HepG2 (cell line): Measurements from ENCODE around the gene STK39. TPM values are rescaled to one million over a fixed set of nuclear protein-coding genes. Genes with fewer than 3 reads are reported as not detected.

Experiments used
- ELF1 ChIP-seq: sonication (generic); formaldehyde crosslinking; IDR thresholded peaks from 2 replicates; pipeline ENCODE4 v1.4.0; 2020; ENCODE audit warnings: missing genetic modification reagents
- FOXP4 ChIP-seq: sonication (generic); formaldehyde crosslinking; IDR thresholded peaks from 2 replicates; pipeline ENCODE4 v1.4.0; 2020; ENCODE audit warnings: missing genetic modification reagents
- HNRNPUL1 ChIP-seq: fragments of 200-400 bp; formaldehyde crosslinking; IDR thresholded peaks from 2 replicates; pipeline ENCODE4 v1.6.1; 2017; ENCODE audit warnings: low read depth, mild to moderate bottlenecking, low read length, moderate library complexity
- HOXA7 ChIP-seq: sonication (generic); formaldehyde crosslinking; IDR thresholded peaks from 2 replicates; pipeline ENCODE4 v1.8.1; 2022; ENCODE audit warnings: mild to moderate bottlenecking, missing genetic modification reagents, moderate library complexity
- KDM3A ChIP-seq: IDR thresholded peaks from 2 replicates; pipeline ENCODE4 v1.6.1; 2018; ENCODE audit warnings: low read depth, missing compliant biosample characterization
- MAX ChIP-seq: IDR thresholded peaks from 2 replicates; pipeline ENCODE4 v1.6.1; 2012; ENCODE audit warnings: inconsistent platforms
- NFIB ChIP-seq: sonication (generic); formaldehyde crosslinking; IDR thresholded peaks from 2 replicates; pipeline ENCODE4 v1.9.0; 2021; ENCODE audit warnings: missing genetic modification reagents, mild to moderate bottlenecking, borderline replicate concordance
- PAX8 ChIP-seq: sonication (generic); formaldehyde crosslinking; IDR thresholded peaks from 2 replicates; pipeline ENCODE4 v1.8.0; 2022; ENCODE audit warnings: mild to moderate bottlenecking, missing genetic modification reagents, borderline replicate concordance
- PHB2 ChIP-seq: fragments of 450-650 bp; IDR thresholded peaks from 2 replicates; pipeline ENCODE4 v1.6.1; 2018; ENCODE audit not compliant: partially characterized antibody
- SMC3 ChIP-seq: IDR thresholded peaks from 2 replicates; pipeline ENCODE4 v1.6.1; 2011; ENCODE audit warnings: low read length, improper control_type of control experiment
- TCF12 ChIP-seq, 2 experiments: fragments of 450-650 bp in 1 of 2; sonication (generic) in 1 of 2; formaldehyde crosslinking in 1 of 2; IDR thresholded peaks; 2 replicates each; pipeline versions ENCODE4 v1.6.1 to v1.8.0; 2017 to 2022; ENCODE audit warnings: antibody characterized with exemption in 1 of 2, mild to moderate bottlenecking in 1 of 2, missing genetic modification reagents in 1 of 2, moderate library complexity in 1 of 2
- TEAD2 ChIP-seq: sonication (generic); formaldehyde crosslinking; IDR thresholded peaks from 2 replicates; pipeline ENCODE4 v1.9.0; 2021; ENCODE audit warnings: missing genetic modification reagents
- TFE3 ChIP-seq: IDR thresholded peaks from 2 replicates; pipeline ENCODE4 v1.6.1; 2016
- ZFP90 ChIP-seq: sonication (generic); formaldehyde crosslinking; IDR thresholded peaks from 2 replicates; pipeline ENCODE4 v1.8.0; 2022; ENCODE audit warnings: missing genetic modification reagents, mild to moderate bottlenecking, inconsistent platforms, borderline replicate concordance
- ZKSCAN8 ChIP-seq: IDR thresholded peaks from 2 replicates; pipeline ENCODE4 v1.6.1; 2016; ENCODE audit warnings: borderline replicate concordance, missing genetic modification reagents, missing compliant biosample characterization
- ZNF232 ChIP-seq: sonication (generic); formaldehyde crosslinking; IDR thresholded peaks from 2 replicates; pipeline ENCODE4 v1.4.0; 2020; ENCODE audit warnings: missing genetic modification reagents, borderline replicate concordance
- ZNF431 ChIP-seq: sonication (generic); formaldehyde crosslinking; IDR thresholded peaks from 2 replicates; pipeline ENCODE4 v1.9.0; 2022; ENCODE audit warnings: missing genetic modification reagents, low read depth, mild to moderate bottlenecking, borderline replicate concordance
- ZNF546 ChIP-seq: sonication (generic); formaldehyde crosslinking; conservative IDR thresholded peaks from 2 replicates; pipeline ENCODE4 v1.8.1; 2023; ENCODE audit warnings: mild to moderate bottlenecking, missing genetic modification reagents
- ZNF580 ChIP-seq: IDR thresholded peaks from 2 replicates; pipeline ENCODE4 v1.6.1; 2016; ENCODE audit warnings: low read depth, borderline replicate concordance
- ZNF615 ChIP-seq: sonication (generic); formaldehyde crosslinking; IDR thresholded peaks from 2 replicates; pipeline ENCODE4 v1.5.0; 2020; ENCODE audit warnings: mild to moderate bottlenecking, missing genetic modification reagents, borderline replicate concordance
- ZSCAN12 ChIP-seq: sonication (generic); formaldehyde crosslinking; IDR thresholded peaks from 2 replicates; pipeline ENCODE4 v1.9.0; 2021; ENCODE audit warnings: mild to moderate bottlenecking, missing genetic modification reagents
- polyA plus RNA-seq, 8 experiments: library from polyadenylated mRNA; depleted of rRNA in 3 of 8; stranded (reverse) in 7 of 8; unstranded in 1 of 8; fragments of >200 nt; fragmentation: Illumina TruSeq in 4 of 8; extraction: Trizol in 4 of 8; gene quantifications; 2 replicates each; pipeline versions ENCODE4 v1.2.1 to v1.2.3, GENCODE V29; 2011 to 2016; ENCODE audit warnings: low read depth in 4 of 8, missing spikeins in 1 of 8, mixed read lengths in 1 of 8; ENCODE audit not compliant: insufficient read depth in 1 of 8
- total RNA-seq, 5 experiments: library from RNA; depleted of rRNA; stranded (reverse); fragments of >200 nt; fragmentation: Illumina TruSeq; extraction: Trizol; gene quantifications; 2 replicates each; pipeline ENCODE4 v1.2.3, GENCODE V29; 2016; ENCODE audit warnings: low read depth in 1 of 5
- TF ChIP-seq, protein P1 (sequence below): sonication (generic); formaldehyde crosslinking; IDR thresholded peaks from 2 replicates; pipeline ENCODE4 v1.8.0; 2022; ENCODE audit warnings: mild to moderate bottlenecking, missing genetic modification reagents
- TF ChIP-seq, protein P2 (sequence below): sonication (generic); formaldehyde crosslinking; IDR thresholded peaks from 2 replicates; pipeline ENCODE4 v1.4.0; 2020; ENCODE audit warnings: missing genetic modification reagents

The STK39 gene
- total and polyA plus RNA-seq, 2 of the 13 experiments (the other 11 are each of a cell fraction or from before 2014, with no cell fraction given) = 27.3 to 38.4 TPM

DNA sequence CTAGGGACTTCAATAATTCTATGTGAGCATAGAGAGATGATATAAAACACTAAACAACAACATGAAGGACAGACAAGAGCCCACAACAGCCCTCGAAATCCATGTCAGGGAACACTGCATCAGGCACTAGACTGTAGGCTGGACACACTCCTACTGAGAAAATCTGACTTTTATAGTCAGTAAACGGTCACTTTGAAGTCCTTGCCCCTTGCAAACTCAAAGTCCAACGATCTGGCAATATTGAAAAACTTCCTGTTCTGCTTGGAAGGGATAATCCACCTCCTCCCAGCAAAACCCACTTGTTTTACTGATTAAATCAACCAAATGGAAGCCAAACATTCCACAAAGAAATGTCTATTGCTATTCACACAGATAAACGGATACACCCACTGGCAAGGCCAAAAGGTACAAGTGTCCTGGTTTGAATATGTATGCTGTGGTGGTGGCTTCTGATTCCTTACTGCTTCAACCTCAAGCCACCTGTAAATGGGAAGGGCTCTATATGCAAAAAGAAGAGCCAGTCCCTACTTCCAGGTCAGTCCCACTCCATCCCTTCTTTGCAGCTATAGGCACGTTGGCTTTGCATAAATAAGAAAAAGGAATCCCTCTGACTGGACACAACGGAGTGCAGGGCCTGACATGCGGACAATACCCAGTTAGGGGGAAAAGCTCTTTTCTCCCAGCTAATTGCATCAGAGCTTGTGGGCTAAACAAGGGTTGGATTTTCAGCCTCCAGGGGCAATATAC is 56.6 kb downstream of the STK39 start (continued):
- TF ChIP-seq TFE3 (CRISPR knock-in tag) (peak; percentile 66), ZFP90 (CRISPR knock-in tag) (no peak; the same call in 1 of the 2 replicates), ZNF615 (CRISPR knock-in tag) (no peak), ZNF232 (CRISPR knock-in tag) (no peak), HOXA7 (CRISPR knock-in tag) (no peak), ZNF431 (CRISPR knock-in tag) (peak; percentile 15; the same call in 1 of the 2 replicates), PHB2 (no peak), ZNF580 (CRISPR knock-in tag) (peak; percentile 70; the same call in 1 of the 2 replicates), HNRNPUL1 (no peak), FOXP4 (peak; percentile 97), ZNF546 (0 out of 2 replicates have a peak, but pooled peaks have one; percentile 25), NFIB (CRISPR knock-in tag) (no peak), ZSCAN12 (CRISPR knock-in tag) (no peak), TEAD2 (no peak), TCF12 (IDR thresholded peaks at IDR 0.05) (no peak), TCF12 (CRISPR knock-in tag; IDR thresholded peaks at IDR 0.05) (0 out of 2 replicates have a peak, but pooled peaks have one; percentile 55), KDM3A (CRISPR knock-in tag) (no peak), PAX8 (CRISPR knock-in tag) (0 out of 2 replicates have a peak, but pooled peaks have one; percentile 71), ZKSCAN8 (CRISPR knock-in tag) (peak; percentile 40; the same call in 1 of the 2 replicates), ELF1 (CRISPR knock-in tag) (peak; percentile 55), SMC3 (no peak), MAX (peak; percentile 57)
- TF ChIP-seq, protein P1, sequence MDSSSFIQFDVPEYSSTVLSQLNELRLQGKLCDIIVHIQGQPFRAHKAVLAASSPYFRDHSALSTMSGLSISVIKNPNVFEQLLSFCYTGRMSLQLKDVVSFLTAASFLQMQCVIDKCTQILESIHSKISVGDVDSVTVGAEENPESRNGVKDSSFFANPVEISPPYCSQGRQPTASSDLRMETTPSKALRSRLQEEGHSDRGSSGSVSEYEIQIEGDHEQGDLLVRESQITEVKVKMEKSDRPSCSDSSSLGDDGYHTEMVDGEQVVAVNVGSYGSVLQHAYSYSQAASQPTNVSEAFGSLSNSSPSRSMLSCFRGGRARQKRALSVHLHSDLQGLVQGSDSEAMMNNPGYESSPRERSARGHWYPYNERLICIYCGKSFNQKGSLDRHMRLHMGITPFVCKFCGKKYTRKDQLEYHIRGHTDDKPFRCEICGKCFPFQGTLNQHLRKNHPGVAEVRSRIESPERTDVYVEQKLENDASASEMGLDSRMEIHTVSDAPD = peak; percentile 87; the same call in 1 of the 2 replicates
- TF ChIP-seq, protein P2, sequence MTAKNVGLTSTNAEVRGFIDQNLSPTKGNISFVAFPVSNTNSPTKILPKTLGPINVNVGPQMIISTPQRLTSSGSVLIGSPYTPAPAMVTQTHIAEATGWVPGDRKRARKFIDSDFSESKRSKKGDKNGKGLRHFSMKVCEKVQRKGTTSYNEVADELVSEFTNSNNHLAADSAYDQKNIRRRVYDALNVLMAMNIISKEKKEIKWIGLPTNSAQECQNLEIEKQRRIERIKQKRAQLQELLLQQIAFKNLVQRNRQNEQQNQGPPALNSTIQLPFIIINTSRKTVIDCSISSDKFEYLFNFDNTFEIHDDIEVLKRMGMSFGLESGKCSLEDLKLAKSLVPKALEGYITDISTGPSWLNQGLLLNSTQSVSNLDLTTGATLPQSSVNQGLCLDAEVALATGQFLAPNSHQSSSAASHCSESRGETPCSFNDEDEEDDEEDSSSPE = no peak
